Dendritic cell treated with granulocyte-macrophage colony-stimulating factor and Interleukin-4, amounts not matched to agents 40 ng/mL and 50 ng/mL, for 4 days (primary cell): Measurements from ENCODE around the gene ZKSCAN3.
A peak's percentile ranks its signal among the peaks of the same experiment; 100 is the strongest.
"Not testable (repeated sequence)": the region's sequence is repeated elsewhere in the genome, so short reads cannot be mapped to it uniquely, and the experiment has no call there.

ENCODE experiments used
- H3K27ac Mint-ChIP-seq: one replicate; pipeline ENCODE4 v1.8.0; 2022; ENCODE audit warnings: mild to moderate bottlenecking, mixed read lengths
- H3K27me3 Mint-ChIP-seq: one replicate; pipeline ENCODE4 v1.8.0; 2022; ENCODE audit warnings: mild to moderate bottlenecking, mixed read lengths
- H3K36me3 Mint-ChIP-seq: one replicate; pipeline ENCODE4 v1.8.0; 2022; ENCODE audit warnings: low read depth, mixed read lengths
- H3K4me1 Mint-ChIP-seq: one replicate; pipeline ENCODE4 v1.8.0; 2022; ENCODE audit warnings: low read depth, mixed read lengths
- H3K4me3 Mint-ChIP-seq: one replicate; pipeline ENCODE4 v1.8.0; 2022; ENCODE audit warnings: mild to moderate bottlenecking, moderate library complexity, mixed read lengths
- H3K9me3 Mint-ChIP-seq: one replicate; pipeline ENCODE4 v1.8.0; 2022; ENCODE audit warnings: mixed read lengths
- intact Hi-C: fragments of 100-400 bp; cut with micrococcal nuclease; formaldehyde crosslinking; loops from one replicate; pipeline ENCODE4 v1.15.0; 2022

The ZKSCAN3 gene

GRCh38 chr6:28351493-28351925 lies 1.8 kb downstream of the ZKSCAN3 start:
- intact Hi-C loops: loop anchor here (2.0 to 10.0 kb wide), 3 partner anchors 17 to 447 kb away; partner anchors contain the start of gene ZKSCAN4
- H3K36me3 Mint-ChIP-seq: peaks cover 15% of the 10 kb centered on the region
- no peaks in the 10 kb centered on the region for H3K9me3 Mint-ChIP-seq
- H3K27me3 Mint-ChIP-seq: peaks cover 3% of the 10 kb centered on the region
- H3K4me3 Mint-ChIP-seq: peak overlapping the region; percentile 100
- peak overlapping the region; percentile 61 for H3K27ac Mint-ChIP-seq
- H3K4me1 Mint-ChIP-seq: peaks cover 63% of the 10 kb centered on the region

DNA sequence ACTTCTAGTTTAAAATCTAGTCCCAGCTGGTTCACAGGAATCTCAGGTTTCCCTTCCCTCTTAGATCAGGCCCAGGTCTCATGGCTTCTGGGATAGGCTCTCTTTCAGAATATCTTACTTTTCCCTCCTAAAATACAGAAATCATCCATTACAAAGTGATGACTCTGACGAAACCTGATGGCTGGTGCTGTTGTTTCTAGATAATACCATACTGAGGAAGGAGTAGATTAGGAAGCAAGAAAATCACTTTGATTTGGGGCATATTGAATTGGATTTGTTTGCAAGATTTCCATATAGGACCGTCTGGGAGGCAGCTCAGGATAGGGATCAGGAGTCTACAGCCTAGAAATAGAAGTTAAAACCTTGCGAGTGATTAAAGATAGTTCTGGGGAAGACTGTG lies 3.6 kb downstream of the ZKSCAN3 start:
- no peaks in the 10 kb centered on the region for H3K27me3 Mint-ChIP-seq
- no peak overlapping the region for H3K27ac Mint-ChIP-seq

DNA sequence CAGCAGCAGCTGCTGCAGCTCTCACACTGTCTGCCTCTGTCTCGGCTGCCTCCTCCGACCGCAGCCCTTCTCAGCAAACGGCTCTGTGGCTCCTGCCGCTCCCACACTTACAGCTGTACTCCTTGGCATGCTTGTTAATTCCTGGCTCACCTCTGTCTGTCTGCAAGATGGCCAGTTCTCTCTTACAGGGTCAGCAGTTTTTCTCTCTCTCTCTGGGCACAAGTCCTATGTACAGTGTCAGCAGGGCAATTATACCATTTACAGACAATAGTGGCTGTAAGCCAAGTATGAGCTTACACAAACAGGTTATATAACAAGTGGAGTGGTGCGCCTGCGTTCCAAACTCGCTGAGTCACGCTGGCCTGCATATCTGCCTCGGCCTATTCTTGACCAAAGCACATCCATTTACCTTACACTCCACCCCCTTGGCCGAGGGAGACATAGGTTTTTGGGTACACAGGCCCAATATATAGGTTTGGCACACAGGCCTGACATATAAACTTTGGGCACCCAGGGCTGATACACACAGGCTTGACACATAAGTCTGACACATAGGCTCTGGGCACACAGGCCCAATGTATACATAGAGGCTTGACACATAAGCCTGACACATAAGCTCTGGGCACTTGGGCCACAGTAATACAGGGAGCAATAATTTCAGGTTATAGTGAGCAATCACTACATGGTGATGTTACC lies 4.4 kb downstream of the ZKSCAN3 start:
- Mint-ChIP-seq H3K27me3 (no peaks in the 10 kb centered on the region), H3K36me3 (peaks cover 15% of the 10 kb centered on the region), H3K4me1 (peaks cover 75% of the 10 kb centered on the region), H3K4me3 (no peak overlapping the region), H3K9me3 (no peaks in the 10 kb centered on the region), H3K27ac (no peak overlapping the region)
- intact Hi-C loops: loop anchor here (5.0 to 10.0 kb wide), 2 partner anchors 102 to 449 kb away; partner anchors contain the start of gene ZKSCAN4

More for the DNA sequence above, 3.6 kb downstream of the ZKSCAN3 start:
- peaks cover 15% of the 10 kb centered on the region for H3K36me3 Mint-ChIP-seq
- no peaks in the 10 kb centered on the region for H3K9me3 Mint-ChIP-seq
- intact Hi-C loops: loop anchor here (5.0 to 10.0 kb wide), 2 partner anchors 101 to 449 kb away; partner anchors contain the start of gene ZKSCAN4
- H3K4me1 Mint-ChIP-seq: peaks cover 75% of the 10 kb centered on the region
- H3K4me3 Mint-ChIP-seq: no peak overlapping the region

DNA sequence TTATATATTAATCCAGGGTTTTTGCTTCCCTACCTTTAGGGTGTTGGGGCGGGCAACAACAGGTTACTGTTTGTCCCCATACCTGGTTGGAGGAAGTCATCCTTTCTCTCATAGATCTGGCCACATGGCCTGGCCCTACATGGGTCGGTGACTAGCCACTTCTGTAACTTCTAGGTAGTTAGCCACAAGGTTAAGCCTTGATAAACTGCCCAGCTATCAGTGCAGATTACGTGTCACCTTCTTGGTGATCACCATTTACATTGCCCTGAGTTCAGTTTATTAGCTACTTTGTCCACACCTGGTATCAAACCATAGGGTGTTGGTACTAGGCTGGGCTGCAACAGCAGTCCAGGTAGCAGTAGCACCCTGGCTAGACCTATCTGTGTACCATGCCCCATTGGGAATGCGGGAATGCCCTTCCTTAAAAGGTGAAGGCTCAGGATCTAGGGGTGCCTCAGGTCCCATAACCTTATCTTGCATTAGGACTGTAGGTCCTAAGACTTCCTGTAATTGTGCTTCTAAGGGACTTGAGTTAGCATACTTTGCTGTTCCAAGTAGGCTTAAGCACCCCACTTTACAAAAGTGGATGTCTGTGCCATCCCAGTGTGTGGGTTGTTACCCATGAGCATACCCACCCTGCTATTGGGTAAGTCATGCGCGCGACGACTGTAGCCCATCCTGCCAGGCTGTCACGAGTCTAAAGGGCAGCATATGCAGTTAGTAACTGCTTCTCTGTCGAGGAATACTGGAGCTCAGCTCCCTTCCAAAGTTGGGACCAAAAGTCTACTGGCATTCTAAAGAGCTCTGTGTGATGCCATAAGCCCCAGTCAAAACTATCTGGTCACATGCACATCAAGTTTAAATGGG lies 5.2 kb downstream of the ZKSCAN3 start:
- peak overlapping the region; percentile 82 for H3K4me3 Mint-ChIP-seq
- H3K9me3 Mint-ChIP-seq: no peaks in the 10 kb centered on the region
- H3K4me1 Mint-ChIP-seq: peaks cover 69% of the 10 kb centered on the region
- H3K36me3 Mint-ChIP-seq: peaks cover 17% of the 10 kb centered on the region
- intact Hi-C loops: loop anchor here (5.0 to 10.0 kb wide), 2 partner anchors 103 to 450 kb away; partner anchors contain the start of gene ZKSCAN4
- peak overlapping the region; percentile 87 for H3K27ac Mint-ChIP-seq
- no peaks in the 10 kb centered on the region for H3K27me3 Mint-ChIP-seq

- H3K36me3 Mint-ChIP-seq: peaks cover 19% of the 10 kb centered on the region
- peak overlapping the region; percentile 87 for H3K27ac Mint-ChIP-seq
- H3K9me3 Mint-ChIP-seq: no peaks in the 10 kb centered on the region
- no peaks in the 10 kb centered on the region for H3K27me3 Mint-ChIP-seq
- peak overlapping the region; percentile 82 for H3K4me3 Mint-ChIP-seq
- peaks cover 62% of the 10 kb centered on the region for H3K4me1 Mint-ChIP-seq
- intact Hi-C loops: loop anchor here (1.0 to 10.0 kb wide), 3 partner anchors 222 to 451 kb away; partner anchors contain the start of gene ZNF165
Measured at GRCh38 chr6:28355743-28356665, 6.3 kb downstream of the ZKSCAN3 start.

- H3K36me3 Mint-ChIP-seq: peaks cover 25% of the 10 kb centered on the region
- H3K4me1 Mint-ChIP-seq: peaks cover 55% of the 10 kb centered on the region
- no peak overlapping the region for H3K4me3 Mint-ChIP-seq
- H3K27ac Mint-ChIP-seq: peak overlapping the region; percentile 87
- no peaks in the 10 kb centered on the region for H3K27me3 Mint-ChIP-seq
- intact Hi-C loops: loop anchor here (1.0 to 10.0 kb wide), 3 partner anchors 222 to 452 kb away; partner anchors contain the start of gene ZNF165
- no peaks in the 10 kb centered on the region for H3K9me3 Mint-ChIP-seq
Measured at GRCh38 chr6:28356666-28357020, 6.9 kb downstream of the ZKSCAN3 start.

DNA sequence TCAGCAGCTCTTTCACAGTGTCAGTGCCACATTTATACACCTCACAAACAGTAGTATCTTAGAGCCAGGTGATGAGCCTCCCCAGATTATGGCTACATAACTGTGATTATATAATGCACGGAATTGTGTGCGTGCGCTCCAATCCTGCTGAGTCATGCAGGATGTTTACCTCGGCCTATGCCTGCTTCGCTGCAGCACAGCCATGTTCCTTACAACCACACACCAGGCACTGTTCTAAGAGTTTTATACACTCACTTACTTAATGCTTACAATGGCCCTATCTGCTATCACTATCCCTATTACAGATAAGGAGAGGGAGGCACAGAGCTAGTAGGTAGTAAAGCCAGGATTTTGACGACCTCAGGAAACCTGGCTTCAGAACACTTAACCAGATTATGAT lies 7.3 kb downstream of the ZKSCAN3 start:
- intact Hi-C loops: loop anchor here (2.0 to 10.0 kb wide), 2 partner anchors 276 to 452 kb away; partner anchors contain the start of gene ZNF165
- Mint-ChIP-seq H3K9me3 (no peaks in the 10 kb centered on the region), H3K27me3 (no peaks in the 10 kb centered on the region), H3K4me3 (no peak overlapping the region), H3K4me1 (peaks cover 53% of the 10 kb centered on the region), H3K27ac (peak overlapping the region; percentile 9), H3K36me3 (peaks cover 29% of the 10 kb centered on the region)

DNA sequence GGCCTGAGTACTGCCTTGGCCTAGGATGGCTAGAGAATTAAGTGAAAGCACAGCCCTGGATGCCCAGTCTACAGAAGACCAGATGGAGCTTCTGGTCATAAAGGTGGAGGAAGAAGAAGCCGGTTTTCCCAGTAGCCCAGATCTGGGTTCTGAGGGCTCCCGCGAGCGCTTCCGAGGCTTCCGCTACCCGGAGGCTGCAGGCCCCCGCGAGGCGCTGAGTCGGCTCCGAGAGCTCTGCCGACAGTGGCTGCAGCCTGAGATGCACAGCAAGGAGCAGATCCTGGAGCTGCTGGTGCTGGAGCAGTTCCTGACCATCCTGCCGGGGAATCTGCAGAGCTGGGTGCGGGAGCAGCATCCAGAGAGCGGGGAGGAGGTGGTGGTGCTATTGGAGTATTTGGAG lies 9.8 kb downstream of the ZKSCAN3 start:
- not testable (repeated sequence) for H3K4me3 Mint-ChIP-seq, H3K9me3 Mint-ChIP-seq, H3K27ac Mint-ChIP-seq, H3K27me3 Mint-ChIP-seq
- intact Hi-C loops: loop anchor here (10.0 kb wide), 1 partner anchor 455 kb away; no protein-coding TSS in a partner anchor
- Mint-ChIP-seq H3K36me3 (peaks cover 45% of the 10 kb centered on the region), H3K4me1 (peaks cover 31% of the 10 kb centered on the region)

DNA sequence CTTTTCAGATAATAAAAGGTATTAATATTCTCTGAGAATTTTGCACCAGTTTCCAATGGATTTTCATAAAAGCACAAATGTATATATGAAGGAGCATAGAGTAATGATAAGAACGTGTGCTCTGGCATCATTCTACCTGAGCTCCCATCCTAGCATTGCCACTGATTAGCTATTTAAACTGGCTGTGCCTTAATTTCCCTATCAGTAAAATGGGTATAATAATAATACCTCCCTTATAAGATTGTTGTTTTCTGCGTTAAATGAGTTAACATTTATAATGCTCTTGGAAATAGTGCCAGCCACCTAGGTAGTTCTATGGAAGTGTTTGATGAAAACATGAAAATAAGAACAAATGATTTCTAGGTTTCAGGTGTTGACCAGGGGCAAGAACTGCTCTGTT lies 11.2 kb downstream of the ZKSCAN3 start:
- H3K36me3 Mint-ChIP-seq: peaks cover 59% of the 10 kb centered on the region
- H3K9me3 Mint-ChIP-seq: no peaks in the 10 kb centered on the region
- H3K27me3 Mint-ChIP-seq: no peaks in the 10 kb centered on the region
- intact Hi-C loops: no loop called here
- H3K4me1 Mint-ChIP-seq: peaks cover 17% of the 10 kb centered on the region
- no peak overlapping the region for H3K4me3 Mint-ChIP-seq
- no peak overlapping the region for H3K27ac Mint-ChIP-seq

GRCh38 chr6:28365590-28365989 lies 15.8 kb downstream of the ZKSCAN3 start:
- H3K9me3 Mint-ChIP-seq, H3K4me1 Mint-ChIP-seq, H3K27me3 Mint-ChIP-seq, H3K4me3 Mint-ChIP-seq, intact Hi-C loops, H3K27ac Mint-ChIP-seq: not testable (repeated sequence)
- peaks cover 55% of the 10 kb centered on the region for H3K36me3 Mint-ChIP-seq

GRCh38 chr6:28368522-28368921 lies 18.8 kb downstream of the ZKSCAN3 start:
- H3K36me3 Mint-ChIP-seq: peaks cover 33% of the 10 kb centered on the region
- intact Hi-C loops: no loop called here
- no peak overlapping the region for H3K27ac Mint-ChIP-seq
- H3K27me3 Mint-ChIP-seq: no peaks in the 10 kb centered on the region
- peaks cover 7% of the 10 kb centered on the region for H3K4me1 Mint-ChIP-seq
- H3K9me3 Mint-ChIP-seq: no peaks in the 10 kb centered on the region
- H3K4me3 Mint-ChIP-seq: no peak overlapping the region

GRCh38 chr6:28369463-28369862 lies 19.7 kb downstream of the ZKSCAN3 start:
- intact Hi-C loops: no loop called here
- Mint-ChIP-seq H3K4me1 (peaks cover 7% of the 10 kb centered on the region), H3K27me3 (no peaks in the 10 kb centered on the region), H3K36me3 (peaks cover 23% of the 10 kb centered on the region), H3K4me3 (no peak overlapping the region), H3K9me3 (no peaks in the 10 kb centered on the region), H3K27ac (no peak overlapping the region)

DNA sequence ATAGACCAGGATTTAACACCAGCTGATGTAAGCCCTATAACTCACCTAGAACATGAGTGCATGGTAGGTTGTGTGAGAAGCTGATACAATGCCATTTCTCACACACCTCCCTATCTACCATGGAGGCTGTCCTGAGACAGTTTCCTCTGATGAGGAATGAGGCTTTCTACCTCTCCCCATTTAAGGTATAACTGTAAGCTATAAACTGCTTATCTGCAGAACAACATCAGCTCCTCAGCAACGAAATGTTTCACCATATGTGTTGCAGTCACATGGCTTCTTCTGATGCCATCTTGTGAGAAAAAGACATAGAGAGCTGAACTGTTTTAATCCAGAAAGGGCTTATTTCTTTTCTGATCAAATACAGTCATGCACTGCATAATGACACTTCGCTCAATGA lies 20.7 kb downstream of the ZKSCAN3 start:
- peaks cover 7% of the 10 kb centered on the region for H3K4me1 Mint-ChIP-seq
- H3K4me3 Mint-ChIP-seq: no peak overlapping the region
- H3K36me3 Mint-ChIP-seq: peaks cover 14% of the 10 kb centered on the region
- no peaks in the 10 kb centered on the region for H3K27me3 Mint-ChIP-seq
- no peaks in the 10 kb centered on the region for H3K9me3 Mint-ChIP-seq
- intact Hi-C loops: no loop called here
- H3K27ac Mint-ChIP-seq: no peak overlapping the region
